Measurements from ENCODE around the gene TUBGCP6. TPM values are rescaled to one million over a fixed set of nuclear protein-coding genes. Genes with fewer than 3 reads are reported as not detected.

Gene TUBGCP6
- 10 to 100 TPM; 20.6 to 22.8 (median 22.6) TPM for total RNA-seq
- 20.4 TPM for polyA plus RNA-seq
- long read RNA-seq, donor 1, full-length matches to known transcripts, result 4 of 47 reads
- long read RNA-seq, donor 1, partial matches to known transcripts, result 24 of 47 reads
- long read RNA-seq, donor 1, other reads (novel, unspliced or antisense), result 19 of 47 reads
- long read RNA-seq, donor 2, full-length matches to known transcripts, result 3 of 23 reads
- long read RNA-seq, donor 2, partial matches to known transcripts, result 11 of 23 reads
- long read RNA-seq, donor 2, other reads (novel, unspliced or antisense), result 9 of 23 reads
- long read RNA-seq, donor 3, full-length matches to known transcripts, result 7 of 71 reads
- long read RNA-seq, donor 3, partial matches to known transcripts, result 33 of 71 reads
- long read RNA-seq, donor 3, other reads (novel, unspliced or antisense), result 31 of 71 reads
- long read RNA-seq, donor 4, full-length matches to known transcripts, result 1 of 32 reads
- long read RNA-seq, donor 4, partial matches to known transcripts, result 19 of 32 reads
- long read RNA-seq, donor 4, other reads (novel, unspliced or antisense), result 12 of 32 reads

DNA sequence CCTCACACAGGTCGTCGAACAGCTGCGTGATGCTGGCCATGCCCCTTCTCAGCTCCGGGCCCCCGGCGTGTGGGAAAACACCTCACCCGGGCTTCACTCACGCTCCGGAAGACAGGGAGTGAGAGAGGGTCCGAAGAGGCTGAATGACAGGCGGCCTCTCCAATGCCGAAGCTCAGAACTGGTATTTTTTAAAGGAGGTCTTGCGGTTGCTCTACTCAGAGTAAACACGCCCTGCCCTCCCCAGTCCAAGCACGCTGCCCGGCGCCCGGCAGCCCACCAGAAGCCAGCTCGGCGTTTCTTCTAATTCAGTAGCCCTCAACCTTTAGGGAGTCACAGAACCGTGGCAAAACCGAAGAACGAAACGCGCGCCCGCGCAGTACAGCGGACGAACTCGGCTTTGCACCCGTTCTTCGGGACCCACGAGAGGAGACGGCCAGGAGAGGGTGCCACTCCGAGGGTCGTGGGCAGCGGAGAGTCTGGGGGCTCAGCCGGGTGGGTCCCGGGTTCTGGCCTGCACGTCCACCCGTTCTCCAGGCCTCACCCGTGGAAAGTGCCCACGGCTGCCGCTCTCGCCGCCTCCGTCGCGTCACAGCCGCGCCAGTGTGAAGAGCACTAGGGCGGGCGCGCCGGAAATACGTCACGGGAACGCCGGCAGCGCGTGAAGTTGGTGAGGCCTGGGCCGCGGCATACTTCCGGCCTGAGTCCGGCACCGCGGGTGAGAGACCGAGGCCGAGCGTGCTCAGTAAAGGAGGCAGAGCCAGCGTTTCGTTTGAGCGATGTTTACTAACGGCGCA lies at the start of gene TUBGCP6:
Gene TUBGCP6, minus strand, starts transcription at position 604 of the 794 bp plus-strand sequence. Its CDS starts 564 bp downstream, at position 40.
- DNase-seq (peak; percentile 96 to 99 (median 98)), ATAC-seq (peak; percentile 92 to 93)
- Histone ChIP-seq H3K4me1 (ENCODE audit: control insufficient read depth, insufficient read depth, low read length) (no peaks in the 10 kb centered on the region), H3K27me3 (ENCODE audit: control insufficient read depth, insufficient read depth) (no peaks in the 10 kb centered on the region), H3K27ac (ENCODE audit: low read length) (peak within 1 kb of the TSS; percentile 86), H3K9me3 (ENCODE audit: control insufficient read depth, low read length) (no peaks in the 10 kb centered on the region), H3K4me3 (ENCODE audit: low read length) (peak within 1 kb of the TSS; percentile 87)
- under 1% methylated on average over 76 of the region's 76 CpGs for WGBS
- intact Hi-C loops (cut with DNase I), result loop anchor here in 2 of 4 donors (5.0 to 10.0 kb wide), 2 partner anchors 98 to 260 kb away; partner anchors contain the start of genes LMF2 (in 1 of the 2), NCAPH2 (in 1 of the 2) and PPP6R2 (in 1 of the 2)

DNA sequence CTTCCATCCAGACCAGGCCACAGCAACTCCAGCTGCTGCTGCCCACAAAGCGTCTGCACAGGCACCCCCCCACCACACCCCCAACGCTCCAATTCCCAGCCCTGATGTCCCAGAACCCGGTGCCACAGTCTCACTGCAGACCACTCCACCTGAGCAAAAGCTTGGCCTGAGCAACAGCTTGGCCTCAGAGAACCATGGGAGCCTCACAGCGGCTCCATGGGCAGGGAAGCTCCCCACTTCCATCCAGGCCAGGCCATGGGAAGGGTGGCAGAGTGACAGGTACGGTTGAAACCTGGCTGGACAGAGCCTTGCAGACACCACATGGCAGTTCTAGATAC lies 49.5 kb upstream of the TUBGCP6 start:
- Histone ChIP-seq H3K9me3 (ENCODE audit: control insufficient read depth, low read length) (no peaks in the 10 kb centered on the region), H3K27ac (ENCODE audit: low read length) (peak overlapping the region; percentile 90), H3K27me3 (ENCODE audit: control insufficient read depth, insufficient read depth) (no peaks in the 10 kb centered on the region), H3K4me1 (ENCODE audit: control insufficient read depth, insufficient read depth, low read length) (peaks cover 13% of the 10 kb centered on the region), H3K4me3 (ENCODE audit: low read length) (no peak overlapping the region)
- ATAC-seq, result no peak
- no peak for DNase-seq
- 27% methylated on average over 5 of the region's 5 CpGs for WGBS
- intact Hi-C loops (cut with DNase I), result no loop called here

DNA sequence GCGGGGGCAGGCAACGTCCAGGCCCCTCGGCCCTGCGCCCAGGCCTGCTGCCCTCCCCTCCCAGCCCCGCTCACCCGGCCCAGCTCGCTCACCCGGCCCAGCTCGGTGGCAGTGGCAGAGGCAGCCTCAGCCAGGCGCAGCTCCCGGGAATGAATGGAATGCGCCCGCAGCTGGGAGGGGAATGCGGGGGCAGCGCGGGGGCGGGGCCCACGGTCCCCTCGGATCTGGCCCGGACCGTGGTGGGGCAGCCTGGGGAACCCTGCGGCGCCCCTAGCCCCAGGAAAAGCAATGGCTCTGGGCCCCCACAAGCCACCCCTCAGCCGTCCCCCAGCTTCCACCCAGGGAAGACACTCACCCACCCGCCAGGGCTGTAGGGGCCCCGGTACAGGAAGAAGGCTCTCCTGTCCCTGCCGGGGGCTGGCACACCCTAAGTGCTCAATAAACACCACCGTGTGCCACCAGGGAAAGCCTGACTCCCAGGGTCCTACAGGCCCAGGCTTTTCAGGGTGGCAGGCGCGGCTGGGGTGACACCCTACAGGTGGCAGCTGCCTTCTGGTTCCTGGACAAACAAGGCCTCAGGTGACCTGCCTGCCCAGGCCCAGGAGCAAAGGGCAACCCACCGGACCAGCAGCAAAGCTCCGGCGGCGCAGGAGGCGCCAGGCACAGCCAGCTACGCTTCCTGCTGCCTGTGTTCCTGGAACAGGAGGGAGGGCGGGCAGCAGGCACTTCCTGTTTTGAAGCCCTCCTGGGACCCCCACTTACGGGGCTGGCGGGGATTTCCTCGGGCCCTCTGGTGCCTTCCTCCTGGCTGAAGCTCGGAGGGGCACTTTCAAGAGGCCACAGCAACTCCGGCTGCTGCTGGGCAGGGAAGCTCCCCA lies 48.9 kb upstream of the TUBGCP6 start:
- Histone ChIP-seq H3K4me3 (ENCODE audit: low read length) (peak overlapping the region; percentile 2), H3K27ac (ENCODE audit: low read length) (peak overlapping the region; percentile 90), H3K4me1 (ENCODE audit: control insufficient read depth, insufficient read depth, low read length) (peaks cover 11% of the 10 kb centered on the region), H3K27me3 (ENCODE audit: control insufficient read depth, insufficient read depth) (no peaks in the 10 kb centered on the region), H3K9me3 (ENCODE audit: control insufficient read depth, low read length) (no peaks in the 10 kb centered on the region)
- intact Hi-C loops (cut with DNase I), result no loop called here
- WGBS, result 12% methylated on average over 42 of the region's 42 CpGs
- DNase-seq, result peak; percentile 68 to 93 (median 91)
- ATAC-seq, result peak; percentile 75 to 88

DNA sequence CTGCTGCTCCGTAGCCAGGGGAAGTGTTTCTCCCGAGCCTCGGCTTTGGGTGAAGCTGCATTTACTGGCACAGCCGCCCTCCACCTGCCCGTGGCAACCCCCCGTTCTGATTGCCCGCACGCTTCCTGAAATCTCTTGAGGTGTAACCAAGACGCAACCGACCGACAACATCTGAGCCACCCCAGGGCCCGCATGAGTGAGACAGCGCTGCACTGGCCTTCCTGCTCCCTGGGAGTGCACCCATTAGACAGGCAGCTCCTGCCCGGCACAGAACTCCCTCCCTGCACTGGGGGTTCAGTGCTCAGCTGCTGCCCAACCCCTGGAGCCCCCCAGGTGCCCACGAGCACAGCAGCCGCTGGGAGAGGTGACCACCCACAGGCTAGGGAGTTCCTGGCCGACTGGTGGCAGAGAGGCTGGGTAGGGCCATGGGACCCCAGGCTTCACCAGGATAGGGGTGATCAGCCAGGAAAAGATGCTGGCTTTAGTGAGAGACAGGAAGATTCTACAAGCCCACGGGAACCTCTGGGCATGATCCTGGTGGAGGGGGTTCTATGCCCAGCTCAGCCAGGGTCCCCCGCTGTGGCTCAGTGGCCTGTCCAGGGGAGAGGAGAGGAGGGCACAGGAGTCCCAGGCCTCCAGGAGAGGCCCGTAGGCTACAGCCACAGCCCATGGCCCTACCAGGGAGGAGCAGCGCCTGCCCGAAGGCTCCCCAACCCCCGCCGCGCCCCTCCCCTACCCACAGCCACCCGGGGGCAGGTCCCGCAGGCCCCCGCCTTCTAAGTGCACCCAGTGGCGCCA lies 48.0 kb upstream of the TUBGCP6 start:
- Histone ChIP-seq H3K4me3 (ENCODE audit: low read length) (peak overlapping the region; percentile 2), H3K27me3 (ENCODE audit: control insufficient read depth, insufficient read depth) (no peaks in the 10 kb centered on the region), H3K4me1 (ENCODE audit: control insufficient read depth, insufficient read depth, low read length) (peaks cover 11% of the 10 kb centered on the region), H3K27ac (ENCODE audit: low read length) (peak overlapping the region; percentile 90), H3K9me3 (ENCODE audit: control insufficient read depth, low read length) (no peaks in the 10 kb centered on the region)
- 40% methylated on average over 29 of the region's 29 CpGs for WGBS
- ATAC-seq, result no peak
- DNase-seq, result no peak
- intact Hi-C loops (cut with DNase I), result no loop called here

- no peaks in the 10 kb centered on the region for H3K9me3 ChIP-seq (ENCODE audit: control insufficient read depth, low read length)
- DNase-seq, result no peak
- intact Hi-C loops (cut with DNase I), result no loop called here
- no peaks in the 10 kb centered on the region for H3K27me3 ChIP-seq (ENCODE audit: control insufficient read depth, insufficient read depth)
- H3K4me3 ChIP-seq (ENCODE audit: low read length), result no peak overlapping the region
- 90% methylated on average over 37 of the region's 37 CpGs for WGBS
- peaks cover 11% of the 10 kb centered on the region for H3K4me1 ChIP-seq (ENCODE audit: control insufficient read depth, insufficient read depth, low read length)
- ATAC-seq, result no peak
- no peak overlapping the region for H3K27ac ChIP-seq (ENCODE audit: low read length)
Observed at GRCh38 chr22:50289942-50290630, 45.3 kb upstream of the TUBGCP6 start.

GRCh38 chr22:50289151-50289941 lies 44.5 kb upstream of the TUBGCP6 start:
- intact Hi-C loops (cut with DNase I), result no loop called here
- Histone ChIP-seq H3K27ac (ENCODE audit: low read length) (no peak overlapping the region), H3K27me3 (ENCODE audit: control insufficient read depth, insufficient read depth) (no peaks in the 10 kb centered on the region), H3K4me3 (ENCODE audit: low read length) (no peak overlapping the region), H3K9me3 (ENCODE audit: control insufficient read depth, low read length) (no peaks in the 10 kb centered on the region), H3K4me1 (ENCODE audit: control insufficient read depth, insufficient read depth, low read length) (peaks cover 10% of the 10 kb centered on the region)
- 90% methylated on average over 57 of the region's 57 CpGs for WGBS
- DNase-seq (no peak), ATAC-seq (no peak)

DNA sequence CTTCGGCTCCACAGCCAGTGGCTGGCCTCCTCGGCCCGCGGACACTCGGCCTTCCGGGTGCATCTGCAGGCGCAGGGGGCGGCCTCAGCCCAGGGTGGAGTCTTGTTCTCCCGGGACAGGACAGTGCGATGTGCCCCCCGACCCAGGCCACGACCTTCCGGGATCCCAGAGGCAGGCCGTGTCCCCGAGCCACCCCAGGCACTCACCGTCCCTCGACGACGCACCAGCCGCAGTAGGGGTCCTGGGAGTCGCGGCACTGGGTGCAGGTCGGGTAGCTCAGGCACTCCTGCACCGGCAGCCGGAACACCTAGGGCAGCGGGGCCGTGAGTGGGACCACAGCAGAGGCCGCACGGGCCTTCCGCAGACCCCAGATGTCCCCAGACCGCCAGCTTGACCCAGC lies 42.9 kb upstream of the TUBGCP6 start:
- Histone ChIP-seq H3K9me3 (ENCODE audit: control insufficient read depth, low read length) (no peaks in the 10 kb centered on the region), H3K27me3 (ENCODE audit: control insufficient read depth, insufficient read depth) (no peaks in the 10 kb centered on the region), H3K4me1 (ENCODE audit: control insufficient read depth, insufficient read depth, low read length) (peaks cover 2% of the 10 kb centered on the region), H3K4me3 (ENCODE audit: low read length) (no peak overlapping the region), H3K27ac (ENCODE audit: low read length) (no peak overlapping the region)
- intact Hi-C loops (cut with DNase I), result no loop called here
- WGBS, result 92% methylated on average over 31 of the region's 31 CpGs
- no peak for ATAC-seq
- DNase-seq, result no peak

DNA sequence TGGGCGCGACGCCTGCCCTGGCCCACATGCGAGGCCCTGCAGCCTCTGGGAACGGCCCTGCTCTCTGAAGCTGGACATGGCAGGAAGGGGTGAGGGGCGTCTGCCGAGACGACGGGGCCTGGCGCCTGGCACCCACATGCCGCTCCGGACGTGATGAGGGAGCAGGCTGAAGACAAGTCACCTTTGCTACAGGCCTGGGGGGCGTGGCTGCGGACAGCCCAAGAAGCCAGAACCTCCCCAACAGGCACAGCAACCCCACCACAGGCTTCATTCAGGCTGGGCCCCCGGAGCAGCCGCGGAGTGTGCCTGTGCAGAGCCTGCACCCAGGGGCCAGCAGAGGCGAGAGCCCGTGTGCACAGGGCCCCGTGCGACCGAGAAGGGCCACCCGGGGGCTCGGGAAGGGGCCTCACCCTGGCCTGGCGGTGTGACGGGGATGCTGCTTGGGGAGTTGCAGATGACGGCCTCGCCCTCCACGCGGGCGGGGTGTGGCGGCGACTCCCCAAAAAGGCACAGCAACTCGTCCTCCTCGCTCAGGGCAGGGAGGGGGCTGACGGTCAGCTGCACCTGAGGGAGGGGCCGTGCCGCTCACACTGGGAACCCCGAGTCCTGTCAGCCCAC lies 42.0 kb upstream of the TUBGCP6 start:
- no peaks in the 10 kb centered on the region for H3K4me1 ChIP-seq (ENCODE audit: control insufficient read depth, insufficient read depth, low read length)
- intact Hi-C loops (cut with DNase I), result no loop called here
- no peaks in the 10 kb centered on the region for H3K9me3 ChIP-seq (ENCODE audit: control insufficient read depth, low read length)
- H3K27me3 ChIP-seq (ENCODE audit: control insufficient read depth, insufficient read depth), result no peaks in the 10 kb centered on the region
- H3K4me3 ChIP-seq (ENCODE audit: low read length), result no peak overlapping the region
- H3K27ac ChIP-seq (ENCODE audit: low read length), result no peak overlapping the region
- WGBS, result 90% methylated on average over 40 of the region's 40 CpGs
- ATAC-seq (no peak), DNase-seq (no peak)

DNA sequence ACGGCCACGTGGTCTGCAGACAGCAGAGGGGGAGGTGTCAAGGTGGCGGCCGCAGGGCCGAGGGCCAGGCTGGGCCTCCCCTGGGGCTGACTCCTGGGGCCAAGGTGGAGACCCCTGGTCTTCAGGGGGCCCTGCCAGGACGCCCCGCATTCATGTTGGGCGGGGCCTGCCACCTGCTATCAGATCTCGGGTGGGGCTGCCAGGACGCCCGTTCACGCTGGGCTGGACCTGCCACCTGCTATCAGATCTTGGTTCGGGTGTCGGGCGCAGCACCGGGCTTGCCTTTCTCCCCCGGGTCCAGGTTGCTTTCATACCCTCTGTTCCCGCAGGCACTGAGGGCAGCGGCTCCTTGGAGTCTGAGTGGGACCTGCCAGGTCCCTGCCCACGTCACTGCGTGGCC lies 41.5 kb upstream of the TUBGCP6 start:
- no peak for ATAC-seq
- no peak overlapping the region for H3K4me3 ChIP-seq (ENCODE audit: low read length)
- no peak overlapping the region for H3K27ac ChIP-seq (ENCODE audit: low read length)
- H3K27me3 ChIP-seq (ENCODE audit: control insufficient read depth, insufficient read depth), result no peaks in the 10 kb centered on the region
- DNase-seq, result no peak
- H3K9me3 ChIP-seq (ENCODE audit: control insufficient read depth, low read length), result no peaks in the 10 kb centered on the region
- 87% methylated on average over 21 of the region's 21 CpGs for WGBS
- intact Hi-C loops (cut with DNase I), result no loop called here
- no peaks in the 10 kb centered on the region for H3K4me1 ChIP-seq (ENCODE audit: control insufficient read depth, insufficient read depth, low read length)

Data from right cardiac atrium (tissue), 5 donors.